Parathyroid adenoma (tissue), 2 donors: ENCODE results near the gene CAMK2B.

Experiments
- H2AFZ ChIP-seq: fragments of 300-600 bp; sonication (generic); one replicate; pipeline ENCODE4 v1.7.0; 2017; ENCODE audit warnings: antibody characterized with exemption, mild to moderate bottlenecking
- H3K27ac ChIP-seq: fragments of 300-600 bp; sonication (generic); one replicate; pipeline ENCODE4 v1.7.0; 2017
- H3K27me3 ChIP-seq: fragments of 300-600 bp; sonication (generic); one replicate; pipeline ENCODE4 v1.7.0; 2017; ENCODE audit warnings: low read length; ENCODE audit not compliant: control insufficient read depth, insufficient read depth
- H3K36me3 ChIP-seq: fragments of 300-600 bp; sonication (generic); one replicate; pipeline ENCODE4 v1.7.0; 2017; ENCODE audit warnings: low read length; ENCODE audit not compliant: control insufficient read depth, insufficient read depth
- H3K4me1 ChIP-seq: fragments of 300-600 bp; sonication (generic); one replicate; pipeline ENCODE4 v1.7.0; 2017; ENCODE audit warnings: control low read depth
- H3K4me2 ChIP-seq: fragments of 300-600 bp; sonication (generic); one replicate; pipeline ENCODE4 v1.7.0; 2017; ENCODE audit warnings: low read length
- H3K4me3 ChIP-seq: fragments of 300-600 bp; sonication (generic); one replicate; pipeline ENCODE4 v1.7.0; 2017; ENCODE audit warnings: low read depth, low read length
- H3K79me2 ChIP-seq: fragments of 300-600 bp; sonication (generic); one replicate; pipeline ENCODE4 v1.7.0; 2017; ENCODE audit warnings: control low read depth
- H3K9ac ChIP-seq: fragments of 300-600 bp; sonication (generic); one replicate; pipeline ENCODE4 v1.7.0; 2017; ENCODE audit warnings: mild to moderate bottlenecking
- H3K9me3 ChIP-seq: fragments of 300-600 bp; sonication (generic); one replicate; pipeline ENCODE4 v1.7.0; 2017; ENCODE audit warnings: low read length; ENCODE audit not compliant: control insufficient read depth
- CTCF ChIP-seq: fragments of 300-600 bp; sonication (generic); IDR thresholded peaks from one replicate; pipeline ENCODE4 v1.7.0; 2017; ENCODE audit warnings: antibody characterized with exemption, mild to moderate bottlenecking
- donor health status: primary hyperparathyroidism.

CAMK2B gene

GRCh38 chr7:44320794-44321371 is 4.5 kb downstream of the CAMK2B start:
- H3K27ac ChIP-seq: no peak overlapping the region
- no peak overlapping the region for H3K4me3 ChIP-seq
- H3K27me3 ChIP-seq: no peaks in the 10 kb centered on the region
- H3K9ac ChIP-seq: no peak overlapping the region
- no peaks in the 10 kb centered on the region for H3K36me3 ChIP-seq
- peaks cover 22% of the 10 kb centered on the region for H3K4me1 ChIP-seq
- H2AFZ ChIP-seq: peak overlapping the region; percentile 40
- H3K79me2 ChIP-seq: no peaks in the 10 kb centered on the region
- TF ChIP-seq CTCF: no peak
- H3K9me3 ChIP-seq: no peaks in the 10 kb centered on the region
- no peak overlapping the region for H3K4me2 ChIP-seq

GRCh38 chr7:44320141-44320540 is 5.3 kb downstream of the CAMK2B start:
- no peak overlapping the region for H3K27ac ChIP-seq
- no peaks in the 10 kb centered on the region for H3K79me2 ChIP-seq
- H2AFZ ChIP-seq: no peak overlapping the region
- no peak overlapping the region for H3K4me2 ChIP-seq
- H3K4me1 ChIP-seq: peaks cover 22% of the 10 kb centered on the region
- no peaks in the 10 kb centered on the region for H3K27me3 ChIP-seq
- no peaks in the 10 kb centered on the region for H3K9me3 ChIP-seq
- H3K9ac ChIP-seq: no peak overlapping the region
- no peak overlapping the region for H3K4me3 ChIP-seq
- no peak for TF ChIP-seq CTCF
- no peaks in the 10 kb centered on the region for H3K36me3 ChIP-seq

GRCh38 chr7:44318332-44318731 is 7.1 kb downstream of the CAMK2B start:
- H3K36me3 ChIP-seq: no peaks in the 10 kb centered on the region
- no peak overlapping the region for H3K27ac ChIP-seq
- H3K79me2 ChIP-seq: peaks cover 3% of the 10 kb centered on the region
- no peaks in the 10 kb centered on the region for H3K9me3 ChIP-seq
- no peaks in the 10 kb centered on the region for H3K27me3 ChIP-seq
- peaks cover 16% of the 10 kb centered on the region for H3K4me1 ChIP-seq
- no peak overlapping the region for H3K4me2 ChIP-seq
- no peak overlapping the region for H2AFZ ChIP-seq
- H3K4me3 ChIP-seq: no peak overlapping the region
- no peak for TF ChIP-seq CTCF
- H3K9ac ChIP-seq: no peak overlapping the region

GRCh38 chr7:44315301-44315903 is 10.0 kb downstream of the CAMK2B start:
- no peak for TF ChIP-seq CTCF
- Histone ChIP-seq H3K4me3 (no peak overlapping the region), H3K36me3 (no peaks in the 10 kb centered on the region), H2AFZ (no peak overlapping the region), H3K4me1 (no peaks in the 10 kb centered on the region), H3K27ac (no peak overlapping the region), H3K27me3 (no peaks in the 10 kb centered on the region), H3K79me2 (peaks cover 3% of the 10 kb centered on the region), H3K9me3 (no peaks in the 10 kb centered on the region), H3K9ac (no peak overlapping the region), H3K4me2 (no peak overlapping the region)

- H3K4me2 ChIP-seq: no peak overlapping the region
- no peak overlapping the region for H2AFZ ChIP-seq
- H3K9ac ChIP-seq: no peak overlapping the region
- H3K4me3 ChIP-seq: no peak overlapping the region
- H3K9me3 ChIP-seq: no peaks in the 10 kb centered on the region
- TF ChIP-seq CTCF: no peak
- no peaks in the 10 kb centered on the region for H3K4me1 ChIP-seq
- H3K79me2 ChIP-seq: peaks cover 3% of the 10 kb centered on the region
- no peaks in the 10 kb centered on the region for H3K36me3 ChIP-seq
- no peaks in the 10 kb centered on the region for H3K27me3 ChIP-seq
- H3K27ac ChIP-seq: no peak overlapping the region
These were observed 11.8 kb downstream of the CAMK2B start for GRCh38 chr7:44313621-44314031.
